Smooth muscle cell (in vitro differentiated cells): Measurements from ENCODE around the gene SAMD4A. TPM values are rescaled to one million over a fixed set of nuclear protein-coding genes. Genes with fewer than 3 reads are reported as not detected.
A peak's percentile ranks its signal among the peaks of the same experiment; 100 is the strongest.

Source experiments
- DNase-seq: peaks from one replicate; lab custom pipeline; 2025; ENCODE audit not compliant: unreplicated experiment; lab: John Stamatoyannopoulos, UW
- H2AFZ ChIP-seq: fragments of 200-600 bp; sonication (generic); 2 replicates; pipeline ENCODE4 v1.6.0; 2016; ENCODE audit warnings: antibody characterized with exemption, low read depth, mild to moderate bottlenecking
- H3F3A ChIP-seq: fragments of 200-600 bp; sonication (generic); 2 replicates; pipeline ENCODE4 v1.6.0; 2017; ENCODE audit warnings: antibody characterized with exemption, low read depth
- H3K27ac ChIP-seq: fragments of 200-600 bp; sonication (generic); 2 replicates; pipeline ENCODE4 v1.5.1; 2016; ENCODE audit warnings: low read depth, mild to moderate bottlenecking
- H3K27me3 ChIP-seq: fragments of 200-600 bp; sonication (generic); 2 replicates; pipeline ENCODE4 v1.6.1; 2016; ENCODE audit warnings: low read depth, mild to moderate bottlenecking
- H3K36me3 ChIP-seq: fragments of 200-600 bp; sonication (generic); 2 replicates; pipeline ENCODE4 v1.5.1; 2016; ENCODE audit warnings: low read depth
- H3K4me1 ChIP-seq: fragments of 200-600 bp; sonication (generic); 2 replicates; pipeline ENCODE4 v1.5.1; 2016; ENCODE audit warnings: low read depth
- H3K4me2 ChIP-seq: fragments of 200-600 bp; sonication (generic); 2 replicates; pipeline ENCODE4 v1.6.0; 2016; ENCODE audit warnings: mild to moderate bottlenecking
- H3K4me3 ChIP-seq: fragments of 200-600 bp; sonication (generic); 2 replicates; pipeline ENCODE4 v1.5.1; 2016; ENCODE audit warnings: mild to moderate bottlenecking
- H3K79me2 ChIP-seq: fragments of 200-600 bp; sonication (generic); 2 replicates; pipeline ENCODE4 v1.6.0; 2016; ENCODE audit warnings: low read depth, mild to moderate bottlenecking
- H3K9ac ChIP-seq: fragments of 200-600 bp; sonication (generic); 2 replicates; pipeline ENCODE4 v1.6.0; 2016; ENCODE audit warnings: low read depth
- H3K9me3 ChIP-seq: fragments of 200-600 bp; sonication (generic); replicated peaks from 2 replicates; pipeline ENCODE4 v1.5.1; 2016; ENCODE audit warnings: low read depth
- H4K20me1 ChIP-seq: fragments of 200-600 bp; sonication (generic); 2 replicates; pipeline ENCODE4 v1.6.0; 2016; ENCODE audit warnings: low read depth
- WGBS: methylation state at CpG from one replicate; pipeline ENCODE4 v1.1.7; 2016; ENCODE audit warnings: low lambda C conversion rate; 5-methylcytosine and 5-hydroxymethylcytosine counted together
- polyA plus RNA-seq: library from polyadenylated mRNA; unstranded; fragments of >200 nt; fragmentation: Nextera tagmentation; extraction: Ambion mirVana; gene quantifications from 2 replicates; pipeline ENCODE4 v1.2.1, GENCODE V29; 2016
- total RNA-seq: library from RNA; depleted of rRNA; stranded (reverse); fragments of >200 nt; gene quantifications from 2 replicates; pipeline ENCODE4 v1.2.3, GENCODE V29; 2014
- TF ChIP-seq, protein P1 (sequence below): fragments of 200-600 bp; sonication (generic); IDR thresholded peaks from 2 replicates; pipeline ENCODE4 v1.5.1; 2017; ENCODE audit warnings: borderline replicate concordance, mild to moderate bottlenecking, antibody characterized with exemption; ENCODE audit not compliant: insufficient read depth, poor library complexity, severe bottlenecking

Gene SAMD4A
- total and polyA plus RNA-seq, 2 experiments from 2014 or later: 9.2 to 36.7 TPM

DNA sequence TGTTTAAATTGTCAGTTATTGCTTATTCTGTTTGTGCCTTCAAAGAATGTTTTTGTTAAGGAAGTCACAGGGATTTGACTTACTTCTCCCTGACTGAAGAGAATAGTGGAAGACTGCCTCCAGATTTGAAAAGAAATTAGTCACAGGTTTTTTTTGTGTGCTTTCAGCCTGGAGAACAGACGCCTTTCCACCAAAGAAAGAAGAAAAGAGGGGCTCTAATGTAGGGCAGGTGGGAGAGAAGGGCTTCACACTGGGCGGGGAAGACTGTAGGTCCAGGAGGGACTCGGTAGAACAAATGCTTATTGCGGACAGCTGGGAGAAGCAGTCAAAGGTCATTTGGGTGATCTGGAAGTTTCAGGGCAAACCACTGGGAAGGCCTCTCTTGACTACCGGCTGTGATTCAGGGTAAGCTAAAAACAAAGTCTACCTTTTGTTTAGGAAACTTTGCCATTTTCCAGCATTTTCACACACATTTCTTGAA is 76.8 kb downstream of the SAMD4A start:
- Histone ChIP-seq H3K9ac (no peak overlapping the region), H3K27ac (peak overlapping the region; percentile 78), H3K4me1 (peaks cover 40% of the 10 kb centered on the region), H3K36me3 (no peaks in the 10 kb centered on the region), H3K9me3 (no peaks in the 10 kb centered on the region), H3K4me2 (peak overlapping the region; percentile 35), H2AFZ (no peak overlapping the region), H4K20me1 (no peaks in the 10 kb centered on the region), H3K79me2 (peaks cover 96% of the 10 kb centered on the region), H3K27me3 (no peaks in the 10 kb centered on the region), H3K4me3 (no peak overlapping the region), H3F3A (peaks cover 21% of the 10 kb centered on the region)
- DNase-seq: no peak
- 50% methylated on average over 5 of the region's 5 CpGs for WGBS
- TF ChIP-seq, protein P1, sequence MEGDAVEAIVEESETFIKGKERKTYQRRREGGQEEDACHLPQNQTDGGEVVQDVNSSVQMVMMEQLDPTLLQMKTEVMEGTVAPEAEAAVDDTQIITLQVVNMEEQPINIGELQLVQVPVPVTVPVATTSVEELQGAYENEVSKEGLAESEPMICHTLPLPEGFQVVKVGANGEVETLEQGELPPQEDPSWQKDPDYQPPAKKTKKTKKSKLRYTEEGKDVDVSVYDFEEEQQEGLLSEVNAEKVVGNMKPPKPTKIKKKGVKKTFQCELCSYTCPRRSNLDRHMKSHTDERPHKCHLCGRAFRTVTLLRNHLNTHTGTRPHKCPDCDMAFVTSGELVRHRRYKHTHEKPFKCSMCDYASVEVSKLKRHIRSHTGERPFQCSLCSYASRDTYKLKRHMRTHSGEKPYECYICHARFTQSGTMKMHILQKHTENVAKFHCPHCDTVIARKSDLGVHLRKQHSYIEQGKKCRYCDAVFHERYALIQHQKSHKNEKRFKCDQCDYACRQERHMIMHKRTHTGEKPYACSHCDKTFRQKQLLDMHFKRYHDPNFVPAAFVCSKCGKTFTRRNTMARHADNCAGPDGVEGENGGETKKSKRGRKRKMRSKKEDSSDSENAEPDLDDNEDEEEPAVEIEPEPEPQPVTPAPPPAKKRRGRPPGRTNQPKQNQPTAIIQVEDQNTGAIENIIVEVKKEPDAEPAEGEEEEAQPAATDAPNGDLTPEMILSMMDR: no peak

GRCh38 chr14:54645639-54646038 is 78.7 kb downstream of the SAMD4A start:
- H3K79me2 ChIP-seq: peaks cover 80% of the 10 kb centered on the region
- H3K36me3 ChIP-seq: no peaks in the 10 kb centered on the region
- no peaks in the 10 kb centered on the region for H3K27me3 ChIP-seq
- H3K4me2 ChIP-seq: no peak overlapping the region
- no peaks in the 10 kb centered on the region for H4K20me1 ChIP-seq
- H3K4me1 ChIP-seq: peaks cover 43% of the 10 kb centered on the region
- TF ChIP-seq, protein P1: no peak
- 93% methylated on average over 3 of the region's 3 CpGs for WGBS
- H3K4me3 ChIP-seq: no peak overlapping the region
- no peak overlapping the region for H3K9ac ChIP-seq
- H3K9me3 ChIP-seq: no peaks in the 10 kb centered on the region
- no peak for DNase-seq
- peaks cover 26% of the 10 kb centered on the region for H3F3A ChIP-seq
- H2AFZ ChIP-seq: no peak overlapping the region
- no peak overlapping the region for H3K27ac ChIP-seq

DNA sequence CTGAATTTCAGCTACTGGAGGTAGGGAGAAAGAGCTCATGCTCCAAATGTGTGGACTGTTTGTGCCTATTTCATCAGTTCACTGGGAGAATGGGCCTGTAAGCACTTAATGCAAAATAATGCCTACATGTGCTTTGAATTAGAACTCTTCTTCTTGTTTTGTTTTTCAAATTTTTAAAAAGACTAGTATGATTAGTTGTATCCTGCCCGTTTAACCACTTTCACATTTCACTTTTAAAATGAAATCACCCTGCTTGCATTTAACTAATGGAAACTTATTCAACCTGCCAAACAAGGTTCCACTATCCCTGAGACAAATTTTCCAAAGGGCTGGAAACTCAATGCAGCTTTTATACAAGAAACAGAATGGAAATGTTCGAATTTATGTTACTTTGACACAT is 79.7 kb downstream of the SAMD4A start:
- TF ChIP-seq, protein P1: no peak
- H3K9me3 ChIP-seq: no peaks in the 10 kb centered on the region
- peaks cover 28% of the 10 kb centered on the region for H3F3A ChIP-seq
- H3K27ac ChIP-seq: no peak overlapping the region
- peaks cover 70% of the 10 kb centered on the region for H3K79me2 ChIP-seq
- no peaks in the 10 kb centered on the region for H3K27me3 ChIP-seq
- no peak overlapping the region for H3K4me2 ChIP-seq
- no peak for DNase-seq
- no peak overlapping the region for H3K9ac ChIP-seq
- H2AFZ ChIP-seq: no peak overlapping the region
- H4K20me1 ChIP-seq: no peaks in the 10 kb centered on the region
- no peak overlapping the region for H3K4me3 ChIP-seq
- peaks cover 52% of the 10 kb centered on the region for H3K4me1 ChIP-seq
- no peaks in the 10 kb centered on the region for H3K36me3 ChIP-seq
- 85% methylated on average over 2 of the region's 2 CpGs for WGBS

DNA sequence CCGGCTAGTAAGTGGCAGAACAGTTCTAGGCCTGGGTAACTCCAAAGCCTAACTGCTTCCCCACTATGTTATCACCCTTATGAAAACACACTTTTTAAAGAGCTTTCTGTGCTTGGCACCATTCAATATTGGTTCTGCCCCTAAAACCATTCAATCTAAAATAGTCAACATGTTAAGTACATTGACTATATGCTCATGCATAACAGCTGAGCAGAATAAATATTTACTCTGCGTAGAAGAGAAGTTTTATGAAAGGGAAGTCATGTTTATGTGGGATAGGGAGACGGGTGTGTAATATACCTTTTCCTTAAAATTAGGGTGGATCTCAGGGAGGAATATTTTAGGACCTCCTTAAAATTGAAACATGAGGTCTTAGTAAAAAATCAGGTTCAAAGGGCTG is 80.5 kb downstream of the SAMD4A start:
- no peak overlapping the region for H2AFZ ChIP-seq
- no peak overlapping the region for H3K27ac ChIP-seq
- H3K4me3 ChIP-seq: no peak overlapping the region
- H3K9ac ChIP-seq: no peak overlapping the region
- no peak for DNase-seq
- H3K36me3 ChIP-seq: no peaks in the 10 kb centered on the region
- 97% methylated on average over 3 of the region's 3 CpGs for whole genome bisulfite sequencing
- no peak overlapping the region for H3K4me2 ChIP-seq
- H4K20me1 ChIP-seq: no peaks in the 10 kb centered on the region
- TF ChIP-seq, protein P1: no peak
- H3K9me3 ChIP-seq: no peaks in the 10 kb centered on the region
- peaks cover 51% of the 10 kb centered on the region for H3K4me1 ChIP-seq
- H3K79me2 ChIP-seq: peaks cover 63% of the 10 kb centered on the region
- H3K27me3 ChIP-seq: no peaks in the 10 kb centered on the region
- peaks cover 30% of the 10 kb centered on the region for H3F3A ChIP-seq
